ENCODE measurements around the gene NCAPG2.

DNA sequence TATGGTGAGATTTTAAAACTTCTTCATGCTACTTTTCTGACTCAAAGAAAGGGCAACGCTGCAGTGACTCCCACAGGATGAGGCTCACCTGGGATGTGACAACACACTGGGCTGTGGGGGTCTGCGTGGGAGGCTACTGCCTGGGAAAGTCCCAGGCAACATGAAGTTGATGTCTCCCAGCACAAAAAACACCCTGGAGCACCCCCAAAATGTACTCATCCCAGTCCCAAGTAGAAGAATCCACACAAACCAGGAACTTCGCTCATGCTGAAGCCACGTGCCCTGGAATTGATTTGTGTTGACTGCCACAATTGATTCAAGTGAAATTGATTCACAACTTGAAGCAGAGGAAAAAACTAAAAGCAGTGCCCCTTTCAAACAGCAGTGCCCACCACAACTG is 92.1 kb downstream of the NCAPG2 start:
- TF ChIP-seq, protein P1, sequence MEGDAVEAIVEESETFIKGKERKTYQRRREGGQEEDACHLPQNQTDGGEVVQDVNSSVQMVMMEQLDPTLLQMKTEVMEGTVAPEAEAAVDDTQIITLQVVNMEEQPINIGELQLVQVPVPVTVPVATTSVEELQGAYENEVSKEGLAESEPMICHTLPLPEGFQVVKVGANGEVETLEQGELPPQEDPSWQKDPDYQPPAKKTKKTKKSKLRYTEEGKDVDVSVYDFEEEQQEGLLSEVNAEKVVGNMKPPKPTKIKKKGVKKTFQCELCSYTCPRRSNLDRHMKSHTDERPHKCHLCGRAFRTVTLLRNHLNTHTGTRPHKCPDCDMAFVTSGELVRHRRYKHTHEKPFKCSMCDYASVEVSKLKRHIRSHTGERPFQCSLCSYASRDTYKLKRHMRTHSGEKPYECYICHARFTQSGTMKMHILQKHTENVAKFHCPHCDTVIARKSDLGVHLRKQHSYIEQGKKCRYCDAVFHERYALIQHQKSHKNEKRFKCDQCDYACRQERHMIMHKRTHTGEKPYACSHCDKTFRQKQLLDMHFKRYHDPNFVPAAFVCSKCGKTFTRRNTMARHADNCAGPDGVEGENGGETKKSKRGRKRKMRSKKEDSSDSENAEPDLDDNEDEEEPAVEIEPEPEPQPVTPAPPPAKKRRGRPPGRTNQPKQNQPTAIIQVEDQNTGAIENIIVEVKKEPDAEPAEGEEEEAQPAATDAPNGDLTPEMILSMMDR (IDR thresholded peaks at IDR 0.05) = no peak
- TF ChIP-seq POLR2A (IDR thresholded peaks at IDR 0.05) = no peak
